ENCODE measurements around the gene ERICH6B. TPM values are rescaled to one million over a fixed set of nuclear protein-coding genes. Genes with fewer than 3 reads are reported as not detected.

ERICH6B gene
- total RNA-seq, 4 donors from 2014 or later: not detected

DNA sequence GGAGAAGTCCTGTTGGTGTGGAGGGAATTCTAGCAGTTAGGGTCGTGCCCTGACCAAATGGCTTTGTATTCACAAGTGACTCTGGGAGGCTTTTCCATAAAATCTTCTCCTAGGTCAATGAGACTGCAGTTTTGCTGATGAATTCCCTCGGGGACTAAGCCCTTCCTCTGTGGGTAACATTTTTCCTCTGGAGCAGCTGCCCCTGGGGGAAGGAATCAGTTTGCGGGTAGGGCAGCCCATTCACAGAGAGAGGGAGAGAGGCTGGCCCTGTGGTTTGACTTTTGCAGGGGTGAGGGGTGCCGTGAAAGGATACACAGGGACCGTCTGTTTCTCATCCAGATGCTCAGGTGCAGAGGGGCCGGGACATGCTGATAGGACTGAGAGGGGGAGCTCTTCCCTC lies 67.3 kb downstream of the ERICH6B start:
- Histone ChIP-seq H3K4me1 (no peaks in the 10 kb centered on the region), H3K27ac (no peak overlapping the region), H3K27me3 (no peaks in the 10 kb centered on the region), H3K9me3 (no peaks in the 10 kb centered on the region), H3K4me3 (no peak overlapping the region), H3K36me3 (no peaks in the 10 kb centered on the region)
- intact Hi-C loops (cut with DNase I; ENCODE audit: low total_unique reads): no loop called here
- TF ChIP-seq, protein P1, sequence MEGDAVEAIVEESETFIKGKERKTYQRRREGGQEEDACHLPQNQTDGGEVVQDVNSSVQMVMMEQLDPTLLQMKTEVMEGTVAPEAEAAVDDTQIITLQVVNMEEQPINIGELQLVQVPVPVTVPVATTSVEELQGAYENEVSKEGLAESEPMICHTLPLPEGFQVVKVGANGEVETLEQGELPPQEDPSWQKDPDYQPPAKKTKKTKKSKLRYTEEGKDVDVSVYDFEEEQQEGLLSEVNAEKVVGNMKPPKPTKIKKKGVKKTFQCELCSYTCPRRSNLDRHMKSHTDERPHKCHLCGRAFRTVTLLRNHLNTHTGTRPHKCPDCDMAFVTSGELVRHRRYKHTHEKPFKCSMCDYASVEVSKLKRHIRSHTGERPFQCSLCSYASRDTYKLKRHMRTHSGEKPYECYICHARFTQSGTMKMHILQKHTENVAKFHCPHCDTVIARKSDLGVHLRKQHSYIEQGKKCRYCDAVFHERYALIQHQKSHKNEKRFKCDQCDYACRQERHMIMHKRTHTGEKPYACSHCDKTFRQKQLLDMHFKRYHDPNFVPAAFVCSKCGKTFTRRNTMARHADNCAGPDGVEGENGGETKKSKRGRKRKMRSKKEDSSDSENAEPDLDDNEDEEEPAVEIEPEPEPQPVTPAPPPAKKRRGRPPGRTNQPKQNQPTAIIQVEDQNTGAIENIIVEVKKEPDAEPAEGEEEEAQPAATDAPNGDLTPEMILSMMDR (IDR thresholded peaks at IDR 0.05): no peak
- no peak for TF ChIP-seq POLR2A (IDR thresholded peaks at IDR 0.05)
- no peak for DNase-seq

DNA sequence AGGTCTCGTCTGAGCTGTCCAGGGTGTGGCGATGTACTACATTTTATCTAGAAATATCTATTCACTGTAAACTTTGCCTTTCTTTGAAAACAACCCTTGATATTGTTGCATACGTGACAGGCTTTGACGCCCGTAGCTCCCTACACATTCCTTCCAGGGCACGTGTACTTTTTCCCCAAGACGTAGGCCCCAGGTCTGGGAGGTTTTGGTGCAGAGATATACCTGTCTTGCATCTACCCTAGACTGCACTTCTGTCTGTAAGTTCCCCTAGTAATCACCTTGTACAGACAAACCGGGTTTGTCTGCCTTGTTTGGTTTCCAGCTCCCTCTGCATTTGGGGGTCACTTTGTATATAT lies 69.2 kb downstream of the ERICH6B start:
- Histone ChIP-seq H3K27me3 (no peaks in the 10 kb centered on the region), H3K4me1 (no peaks in the 10 kb centered on the region), H3K9me3 (no peaks in the 10 kb centered on the region), H3K36me3 (no peaks in the 10 kb centered on the region), H3K4me3 (no peak overlapping the region), H3K27ac (no peak overlapping the region)
- DNase-seq: no peak
- TF ChIP-seq, protein P1 (IDR thresholded peaks at IDR 0.05): no peak
- TF ChIP-seq POLR2A (IDR thresholded peaks at IDR 0.05): no peak
- intact Hi-C loops (cut with DNase I; ENCODE audit: low total_unique reads): no loop called here

GRCh38 chr13:45545686-45546409 lies 69.7 kb downstream of the ERICH6B start:
- TF ChIP-seq POLR2A (IDR thresholded peaks at IDR 0.05): no peak
- TF ChIP-seq, protein P1 (IDR thresholded peaks at IDR 0.05): no peak
- H3K27ac ChIP-seq: no peak overlapping the region
- H3K27me3 ChIP-seq: no peaks in the 10 kb centered on the region
- DNase-seq: no peak
- no peaks in the 10 kb centered on the region for H3K9me3 ChIP-seq
- no peaks in the 10 kb centered on the region for H3K4me1 ChIP-seq
- intact Hi-C loops (cut with DNase I; ENCODE audit: low total_unique reads): no loop called here
- no peaks in the 10 kb centered on the region for H3K36me3 ChIP-seq
- no peak overlapping the region for H3K4me3 ChIP-seq

DNA sequence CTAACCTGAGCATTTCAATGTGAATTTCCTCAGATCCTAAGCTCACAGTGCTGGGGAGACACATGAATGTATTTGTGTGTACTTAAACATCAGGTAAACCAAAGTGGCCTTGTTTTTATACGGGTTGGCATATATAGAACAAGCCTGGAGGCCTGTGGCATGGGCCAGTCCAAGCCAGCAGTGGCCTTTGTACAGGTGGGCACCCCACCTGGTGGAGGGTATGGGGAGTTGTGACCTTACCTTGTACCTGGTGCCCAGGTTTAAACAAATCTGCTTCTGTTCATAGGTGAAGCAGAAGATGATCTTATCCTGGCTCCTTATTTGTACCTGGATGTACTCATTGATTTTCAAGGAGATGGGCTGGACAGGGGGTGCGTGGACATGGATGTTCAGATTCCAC lies 71.0 kb downstream of the ERICH6B start:
- no peak overlapping the region for H3K4me3 ChIP-seq
- H3K27me3 ChIP-seq: no peaks in the 10 kb centered on the region
- no peaks in the 10 kb centered on the region for H3K9me3 ChIP-seq
- intact Hi-C loops (cut with DNase I; ENCODE audit: low total_unique reads): no loop called here
- TF ChIP-seq, protein P1 (IDR thresholded peaks at IDR 0.05): no peak
- no peak for TF ChIP-seq POLR2A (IDR thresholded peaks at IDR 0.05)
- H3K36me3 ChIP-seq: no peaks in the 10 kb centered on the region
- H3K27ac ChIP-seq: no peak overlapping the region
- H3K4me1 ChIP-seq: no peaks in the 10 kb centered on the region
- DNase-seq: no peak

DNA sequence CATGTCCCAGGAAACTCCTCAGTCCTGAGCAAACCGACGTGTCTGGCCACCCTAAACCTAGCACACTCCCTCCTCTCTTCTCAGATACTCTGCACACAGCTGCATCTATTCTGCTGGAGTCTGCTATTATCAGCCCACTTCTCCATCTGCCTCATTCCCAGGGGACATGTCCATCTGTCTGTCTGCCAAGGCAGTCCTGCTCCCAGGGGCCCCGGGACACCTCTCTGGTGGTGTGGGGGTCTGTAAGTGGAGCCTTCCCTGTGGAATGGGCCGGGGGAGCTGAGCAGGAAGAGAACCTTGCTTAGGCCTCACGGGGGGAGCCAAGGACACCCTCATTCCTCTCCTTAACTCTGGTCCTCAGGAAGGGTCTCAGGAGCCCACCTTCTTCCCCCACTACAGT lies 72.7 kb downstream of the ERICH6B start:
- no peak overlapping the region for H3K27ac ChIP-seq
- H3K4me3 ChIP-seq: no peak overlapping the region
- DNase-seq: no peak
- intact Hi-C loops (cut with DNase I; ENCODE audit: low total_unique reads): no loop called here
- H3K27me3 ChIP-seq: no peaks in the 10 kb centered on the region
- no peaks in the 10 kb centered on the region for H3K9me3 ChIP-seq
- no peaks in the 10 kb centered on the region for H3K36me3 ChIP-seq
- H3K4me1 ChIP-seq: no peaks in the 10 kb centered on the region
- TF ChIP-seq, protein P1 (IDR thresholded peaks at IDR 0.05): no peak
- no peak for TF ChIP-seq POLR2A (IDR thresholded peaks at IDR 0.05)

Measured in uterus (tissue), 4 donors.